ENCODE data around the gene HOXC10.
A peak's percentile ranks its signal among the peaks of the same experiment; 100 is the strongest.

The HOXC10 gene

DNA sequence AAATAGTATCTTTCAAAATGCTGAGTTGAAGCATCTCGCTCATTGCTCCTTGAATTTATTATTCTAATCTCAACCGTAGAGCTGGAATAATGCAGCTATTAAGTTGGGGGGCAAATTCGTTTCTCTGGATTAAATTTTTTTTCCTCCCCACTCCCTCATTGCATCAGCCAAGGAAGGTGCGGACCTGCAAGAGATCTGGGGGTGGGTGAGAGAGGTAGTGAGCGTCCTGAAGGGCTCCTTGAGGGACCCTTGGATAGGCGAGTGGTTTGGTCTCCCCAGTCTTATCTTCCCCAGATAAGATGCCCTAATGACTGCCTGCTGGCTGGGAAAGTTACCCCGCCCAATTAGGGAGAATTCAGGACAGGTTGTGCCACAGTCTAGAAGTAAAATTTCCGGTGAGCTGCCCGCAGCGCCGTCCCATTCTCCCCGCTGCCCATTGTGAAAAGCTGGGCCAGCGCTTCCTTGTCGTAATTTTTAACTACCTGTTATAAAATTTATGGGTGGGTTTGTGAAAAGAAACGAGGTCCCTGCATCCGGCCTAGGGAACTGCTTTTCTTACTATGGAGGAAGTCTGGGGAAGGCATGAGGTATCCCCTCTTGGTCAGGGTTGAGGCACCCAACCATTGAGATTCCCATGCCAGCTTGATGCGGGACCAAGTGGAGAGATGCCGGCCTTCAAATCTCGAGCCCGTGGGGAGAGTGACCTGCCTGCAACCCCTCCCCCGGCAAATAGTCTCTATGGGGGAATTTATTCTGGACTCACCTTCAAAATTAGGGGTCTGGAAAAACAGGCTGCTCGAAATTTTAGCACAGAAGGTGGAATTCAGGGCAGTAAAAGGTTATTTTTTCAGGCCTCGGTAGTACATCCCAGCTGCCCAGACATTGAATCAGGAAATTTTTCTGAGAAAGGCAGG is 30.3 kb downstream of the HOXC10 start:
- DNase-seq (ENCODE audit: low read depth in 2 of 2, low spot score in 1 of 2), result no peak

DNA sequence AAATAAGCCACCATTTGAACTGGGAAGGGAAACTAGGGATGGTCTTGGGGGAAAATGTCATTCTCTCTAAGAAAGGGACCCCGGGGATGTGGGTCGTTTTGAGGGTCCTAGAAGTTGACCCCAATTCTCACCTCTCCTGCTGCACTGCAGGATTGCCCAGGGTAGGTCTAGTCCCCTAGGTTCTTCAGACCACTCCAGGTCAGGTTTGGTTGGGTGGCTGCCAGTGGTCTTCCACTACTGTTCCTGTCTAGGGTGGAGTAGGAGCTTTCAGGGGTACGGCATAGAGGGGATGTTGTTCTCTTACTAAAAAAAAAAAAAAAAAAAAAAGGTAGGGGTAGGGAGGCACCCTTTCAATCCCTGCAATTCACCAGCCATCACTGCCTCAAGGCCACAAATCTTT is 31.1 kb downstream of the HOXC10 start:
- DNase-seq (ENCODE audit: low read depth in 2 of 2, low spot score in 1 of 2), result no peak

DNA sequence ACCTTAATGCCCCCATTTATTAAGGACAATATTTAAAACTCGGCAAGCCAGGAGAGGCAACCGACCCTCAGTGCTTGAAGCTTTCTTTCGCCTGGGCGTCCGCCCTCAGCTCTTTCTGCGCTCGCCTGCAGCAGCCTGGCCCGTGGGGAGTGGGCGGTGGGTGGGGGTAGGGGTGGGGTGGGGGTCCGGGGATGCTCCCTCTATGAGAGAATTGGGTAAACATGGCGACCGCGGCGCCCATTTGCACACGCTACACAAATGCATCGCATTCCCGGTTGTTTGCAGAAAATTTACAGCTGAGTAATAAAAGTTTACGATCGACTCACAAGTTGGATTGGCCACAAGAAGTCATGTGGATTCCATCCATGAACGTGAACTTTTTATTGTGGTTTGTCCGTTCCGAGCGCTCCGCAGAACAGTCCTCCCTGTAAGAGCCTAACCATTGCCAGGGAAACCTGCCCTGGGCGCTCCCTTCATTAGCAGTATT is 31.6 kb downstream of the HOXC10 start:
- DNase-seq (ENCODE audit: low read depth in 2 of 2, low spot score in 1 of 2), result no peak

DNA sequence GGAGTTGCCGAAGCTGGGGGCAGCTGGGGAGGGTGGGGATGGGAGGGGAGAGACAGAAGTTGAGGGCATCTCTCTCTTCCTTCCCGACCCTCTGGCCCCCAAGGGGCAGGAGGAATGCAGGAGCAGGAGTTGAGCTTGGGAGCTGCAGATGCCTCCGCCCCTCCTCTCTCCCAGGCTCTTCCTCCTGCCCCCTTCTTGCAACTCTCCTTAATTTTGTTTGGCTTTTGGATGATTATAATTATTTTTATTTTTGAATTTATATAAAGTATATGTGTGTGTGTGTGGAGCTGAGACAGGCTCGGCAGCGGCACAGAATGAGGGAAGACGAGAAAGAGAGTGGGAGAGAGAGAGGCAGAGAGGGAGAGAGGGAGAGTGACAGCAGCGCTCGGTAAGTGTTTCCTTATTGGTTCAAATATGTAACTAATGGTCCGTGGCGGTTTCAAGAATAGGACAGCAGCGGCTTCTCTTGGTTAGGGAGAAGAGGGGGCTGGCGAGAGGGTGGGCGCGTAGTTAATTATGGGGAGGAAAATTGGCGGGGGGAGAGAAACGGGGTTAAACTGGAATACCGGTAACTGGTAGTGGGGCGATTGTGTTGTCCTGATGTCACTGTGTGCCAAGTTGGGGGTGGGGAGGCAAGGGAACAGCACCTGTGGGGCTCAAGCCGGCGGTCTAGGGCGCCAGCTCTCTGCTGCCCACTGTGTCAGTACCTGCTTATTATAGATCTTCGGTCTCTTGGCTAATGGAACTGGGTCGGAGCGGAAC is 32.3 kb downstream of the HOXC10 start:
- no peak for DNase-seq (ENCODE audit: low read depth in 2 of 2, low spot score in 1 of 2)

DNA sequence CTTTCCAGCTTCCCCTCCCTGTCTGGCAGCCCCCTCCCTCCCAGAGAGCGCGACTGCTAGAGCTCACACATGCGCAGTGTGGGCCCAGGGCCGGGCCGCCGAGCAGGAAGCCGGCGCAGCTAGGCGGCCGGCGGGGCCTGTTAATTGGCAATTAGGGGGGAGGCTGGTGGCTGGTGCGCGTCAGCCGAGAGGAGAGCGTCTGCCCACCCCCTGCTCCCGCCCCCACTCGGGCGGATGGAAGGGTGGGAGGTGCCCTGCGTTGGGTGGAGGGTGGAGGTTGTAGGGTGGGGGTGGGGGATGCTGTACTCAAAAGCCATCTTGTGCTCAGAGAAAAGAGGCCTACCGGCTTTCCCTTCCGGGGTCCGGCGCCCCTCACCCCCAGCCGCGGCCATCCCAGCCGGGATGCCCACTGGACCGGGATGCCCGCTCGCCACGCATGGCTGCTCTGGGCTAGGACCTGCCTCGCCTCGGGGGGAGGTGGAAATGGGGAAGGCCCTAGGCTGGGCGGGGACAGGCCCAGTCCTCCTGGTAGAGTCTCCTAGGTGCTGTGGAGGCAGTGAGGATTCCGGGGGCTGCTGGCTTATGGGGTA is 33.0 kb downstream of the HOXC10 start:
- peak; percentile 40 to 59 for DNase-seq (ENCODE audit: low read depth in 2 of 2, low spot score in 1 of 2)

DNA sequence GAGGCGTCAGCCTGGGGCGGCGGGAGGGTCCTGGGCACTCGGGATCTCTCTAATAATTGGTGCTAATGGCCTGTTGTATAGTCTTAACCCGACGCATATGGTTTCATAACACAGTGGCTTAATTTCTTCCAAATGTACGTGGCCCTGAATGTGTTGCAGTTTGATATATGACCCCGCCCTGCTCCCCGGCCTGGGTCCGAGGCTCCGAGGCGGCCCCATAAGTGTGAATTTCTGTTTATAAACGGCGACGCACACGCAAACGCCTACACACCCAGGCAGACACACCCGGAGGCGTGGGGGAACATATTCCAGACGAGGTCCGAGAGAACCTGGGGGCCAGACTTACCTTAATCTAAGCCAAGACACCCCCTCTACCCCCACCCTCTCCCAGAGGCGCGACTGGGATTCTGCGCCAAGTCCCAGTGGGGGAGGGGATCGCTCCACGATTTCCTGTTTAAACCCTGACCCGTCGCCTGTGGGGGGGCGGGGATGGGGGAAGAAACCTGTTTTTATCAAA is 33.6 kb downstream of the HOXC10 start:
- DNase-seq (ENCODE audit: low read depth in 2 of 2, low spot score in 1 of 2), result no peak

DNA sequence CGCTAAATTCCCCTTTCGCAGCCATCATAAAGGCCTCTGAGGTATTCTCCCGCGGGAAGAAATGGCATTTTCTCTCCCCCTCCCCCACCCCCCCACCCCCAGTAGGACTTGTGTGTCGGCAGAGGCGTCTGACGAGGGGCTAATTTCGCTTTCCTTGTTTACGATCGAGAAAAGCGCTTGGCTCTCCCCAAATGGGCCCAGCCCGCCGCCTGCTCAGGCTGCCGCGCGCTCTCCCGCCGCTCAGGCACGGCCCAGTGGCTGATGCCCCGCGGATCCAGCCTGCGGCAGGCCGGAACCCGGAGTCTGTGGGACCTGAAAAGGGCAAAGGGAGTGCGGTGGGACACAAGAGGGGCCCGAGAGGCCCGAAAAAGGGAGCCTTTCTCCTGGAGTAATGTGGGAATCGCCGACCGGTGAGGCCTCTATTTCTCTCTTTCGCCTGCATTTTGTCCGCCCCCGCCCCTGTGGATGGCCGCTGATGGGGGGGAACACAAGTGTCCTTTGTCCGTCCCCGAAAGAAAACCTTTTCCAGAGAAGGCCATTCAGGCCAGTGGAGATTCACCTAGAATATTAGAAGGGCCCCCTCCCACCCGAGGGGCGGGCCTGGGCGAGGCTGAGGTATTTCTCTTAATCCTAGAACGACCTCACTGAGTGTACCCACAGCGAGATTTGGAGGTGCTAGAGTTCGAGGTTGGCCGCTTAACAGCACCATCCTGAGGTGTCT is 34.3 kb downstream of the HOXC10 start:
- DNase-seq (ENCODE audit: low read depth in 2 of 2, low spot score in 1 of 2), result no peak

DNA sequence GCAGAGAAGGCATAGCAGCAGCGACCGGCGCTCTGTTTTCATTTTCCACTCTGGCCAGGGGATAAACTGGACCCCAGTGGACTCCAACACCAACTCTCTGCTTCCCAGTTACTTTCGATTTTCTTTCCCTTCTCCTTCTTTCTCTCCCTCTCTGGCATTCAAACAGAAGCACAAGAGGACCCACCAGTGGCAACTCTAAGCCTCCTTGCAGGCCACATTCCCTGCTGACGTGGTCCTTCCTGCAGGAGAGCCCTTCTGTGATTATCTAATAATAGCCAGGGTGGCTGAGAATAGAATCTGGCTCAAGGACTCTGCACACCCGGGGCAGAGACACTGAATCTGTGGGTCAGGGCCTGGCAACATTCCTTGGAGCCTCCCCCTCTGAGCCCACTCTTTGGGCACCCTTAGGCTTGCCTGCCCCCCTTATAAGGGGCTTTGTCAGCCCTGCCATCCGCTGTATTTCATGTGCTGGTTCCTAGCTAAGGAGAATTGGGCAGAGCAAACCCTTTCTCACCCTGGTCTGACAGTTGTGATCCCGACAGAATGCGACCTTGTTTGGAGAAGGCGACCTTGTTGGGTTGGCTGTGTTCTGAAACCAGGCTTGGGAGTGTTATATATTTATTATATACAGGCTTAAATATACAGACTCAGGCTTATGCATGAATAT is 35.1 kb downstream of the HOXC10 start:
- DNase-seq (ENCODE audit: low read depth in 2 of 2, low spot score in 1 of 2), result no peak

DNA sequence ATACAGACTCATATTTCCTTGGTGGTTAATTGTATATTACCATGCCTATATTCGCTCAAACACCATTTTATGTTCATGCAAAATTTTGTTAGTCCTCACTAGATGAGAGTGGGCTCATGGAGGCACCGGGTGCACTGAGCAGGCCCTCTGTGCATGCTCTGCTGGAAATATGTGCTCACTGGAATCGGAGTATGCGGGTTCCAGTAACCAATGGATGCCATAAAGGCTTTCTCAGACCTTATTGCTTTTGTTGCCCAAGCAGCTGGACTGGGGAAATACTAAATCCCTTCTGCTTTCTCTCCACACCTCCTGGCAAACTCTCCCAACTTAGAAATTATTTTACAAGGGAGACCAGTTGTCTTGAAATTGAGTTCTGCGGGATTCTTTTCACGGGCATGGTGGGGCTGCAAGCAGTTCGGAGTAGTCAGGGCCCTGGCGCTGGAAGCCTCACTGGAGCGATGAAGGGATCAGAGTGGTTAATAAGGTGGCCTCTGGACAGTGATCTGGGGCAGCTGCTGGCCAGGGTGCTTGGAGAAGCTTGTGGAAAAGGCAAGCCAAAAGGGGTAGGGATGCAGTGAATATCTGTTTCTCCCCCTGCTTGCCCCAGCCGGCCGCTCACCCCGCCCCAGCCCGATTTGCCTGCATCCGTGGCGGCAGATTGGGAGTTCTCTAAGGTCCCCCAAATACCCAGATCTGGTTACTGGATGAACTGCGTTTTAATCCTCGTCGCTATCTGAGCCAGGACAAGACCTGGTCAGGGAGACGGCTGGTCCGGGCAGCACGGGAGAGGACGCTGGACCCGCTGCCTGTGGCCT is 35.9 kb downstream of the HOXC10 start:
- no peak for DNase-seq (ENCODE audit: low read depth in 2 of 2, low spot score in 1 of 2)

DNA sequence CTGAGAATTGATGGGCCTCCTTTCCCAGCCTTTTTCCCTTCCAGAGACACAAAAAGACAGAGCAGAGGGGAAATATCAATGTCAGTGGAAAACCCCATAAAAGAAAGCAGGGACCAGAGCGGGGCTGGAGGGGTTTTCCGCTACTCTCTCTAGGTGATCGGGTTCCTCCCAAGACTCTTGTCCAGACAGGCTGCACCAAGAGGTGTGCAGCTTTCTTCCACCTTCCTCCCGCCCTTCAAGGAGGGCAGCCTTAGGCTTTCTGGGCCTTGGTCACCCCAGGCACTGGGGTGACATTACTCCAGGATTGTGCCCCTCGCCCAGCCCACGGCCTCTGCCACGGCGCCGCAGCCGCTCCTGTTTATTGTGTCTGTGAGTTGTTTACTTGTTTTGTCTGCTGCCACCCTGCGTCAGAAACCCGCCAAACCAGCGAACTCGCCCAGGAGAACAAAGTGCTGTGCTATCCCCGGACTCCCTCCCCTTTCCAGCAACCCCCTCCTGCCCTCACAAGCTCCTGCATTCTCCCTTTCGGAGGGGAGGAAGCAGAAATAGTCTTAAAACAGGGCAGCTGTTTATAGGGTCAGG is 36.6 kb downstream of the HOXC10 start:
- DNase-seq (ENCODE audit: low read depth in 2 of 2, low spot score in 1 of 2), result no peak

DNA sequence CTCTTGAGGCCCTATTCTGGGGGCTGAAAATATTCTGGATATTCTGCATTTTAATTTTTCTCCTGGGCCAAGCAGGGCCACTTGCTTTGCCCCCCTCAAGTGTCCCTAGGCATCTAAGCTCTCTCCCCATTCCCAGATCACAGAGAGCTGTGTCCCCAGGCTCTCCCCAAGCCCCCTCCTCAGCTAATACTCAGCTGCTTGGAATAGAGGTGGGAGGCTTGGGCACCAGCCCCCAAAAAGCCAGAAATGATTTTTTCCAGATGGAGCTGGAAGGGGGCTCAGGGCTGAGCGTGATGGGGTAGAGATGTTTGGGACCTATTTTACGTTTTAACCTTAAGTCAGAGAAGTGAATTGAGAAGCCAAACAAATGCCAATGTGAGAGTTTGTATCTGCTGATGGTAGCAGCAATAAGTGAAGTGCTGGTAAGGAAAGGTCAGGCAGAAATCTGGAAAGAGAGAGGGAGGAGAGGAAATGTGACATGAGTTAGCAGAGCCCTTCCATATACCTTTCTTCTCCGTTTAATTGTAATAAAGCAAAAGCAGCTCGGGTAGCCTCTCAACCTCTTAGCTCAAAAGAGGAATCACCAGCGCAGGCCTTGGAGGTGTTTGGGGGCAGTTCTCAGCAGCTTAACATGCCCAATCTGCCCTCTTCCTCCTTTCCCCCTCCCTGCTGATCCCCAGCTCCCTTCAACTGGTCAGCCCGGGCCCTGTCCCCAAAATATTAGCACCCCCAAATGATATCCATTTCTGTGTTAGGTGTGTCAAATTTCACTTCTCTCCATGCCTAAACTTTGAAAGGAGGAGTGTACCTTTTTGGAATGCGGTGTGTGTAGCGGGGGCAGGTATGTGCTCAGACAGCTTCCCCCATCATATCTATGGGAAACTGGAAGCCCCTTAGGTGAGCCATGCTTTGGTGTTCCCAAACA is 38.3 kb downstream of the HOXC10 start:
- DNase-seq (ENCODE audit: low read depth in 2 of 2, low spot score in 1 of 2), result no peak

DNA sequence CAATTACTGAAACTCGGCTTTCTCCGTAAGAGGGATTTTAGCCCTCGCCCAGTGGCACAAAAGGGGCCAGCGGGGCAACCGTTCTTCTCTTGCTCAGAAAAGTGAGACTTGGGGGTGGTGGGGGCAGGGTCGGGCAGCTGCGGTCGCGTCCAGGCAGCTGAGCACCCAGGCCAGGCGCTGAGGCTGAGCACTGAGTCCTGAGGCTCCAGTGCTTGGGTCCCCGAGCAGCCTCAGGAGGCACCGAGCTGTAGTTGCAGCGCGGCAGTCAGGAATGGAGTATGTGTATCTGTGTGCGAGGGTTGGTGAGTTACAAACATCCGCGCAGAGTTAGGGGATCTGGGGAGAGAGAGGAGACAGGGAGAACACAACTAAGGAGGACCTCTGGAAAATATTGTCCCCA is 39.2 kb downstream of the HOXC10 start:
- no peak for DNase-seq (ENCODE audit: low read depth in 2 of 2, low spot score in 1 of 2)

DNA sequence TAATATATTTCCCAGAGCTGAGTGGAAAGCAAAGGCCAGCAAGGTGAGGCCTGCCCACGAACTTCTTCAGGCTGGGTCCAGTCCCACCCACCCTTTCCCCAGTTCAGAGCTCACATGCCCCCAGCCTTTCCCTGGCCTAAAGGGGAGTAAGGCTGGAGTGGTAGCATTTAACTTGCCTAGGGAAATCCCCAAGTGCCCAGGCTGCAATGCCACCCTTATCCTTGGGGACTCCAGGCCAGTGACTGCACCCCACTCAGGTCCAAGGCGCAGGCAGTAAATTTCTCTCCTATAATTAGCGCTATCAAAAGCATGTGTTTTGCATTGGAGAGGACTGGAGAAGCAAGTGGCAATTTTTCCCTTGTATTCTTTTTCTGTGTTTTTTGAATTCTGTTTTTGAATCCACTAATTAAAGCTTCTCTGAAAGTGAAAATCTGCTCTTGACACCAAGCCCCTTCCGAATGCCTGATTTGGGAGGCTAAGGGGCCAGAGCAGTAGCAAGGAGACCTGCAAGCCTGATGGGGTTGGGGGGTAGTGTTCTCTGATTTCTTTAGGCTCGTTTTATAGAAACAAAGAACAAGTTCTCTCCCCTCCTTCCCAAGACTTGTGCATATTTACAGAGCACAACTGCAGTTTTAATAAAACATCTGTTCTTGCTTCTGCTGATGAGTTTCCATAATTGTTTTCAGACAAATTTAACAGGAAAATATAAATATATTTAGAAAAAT is 39.8 kb downstream of the HOXC10 start:
- no peak for DNase-seq (ENCODE audit: low read depth in 2 of 2, low spot score in 1 of 2)

DNA sequence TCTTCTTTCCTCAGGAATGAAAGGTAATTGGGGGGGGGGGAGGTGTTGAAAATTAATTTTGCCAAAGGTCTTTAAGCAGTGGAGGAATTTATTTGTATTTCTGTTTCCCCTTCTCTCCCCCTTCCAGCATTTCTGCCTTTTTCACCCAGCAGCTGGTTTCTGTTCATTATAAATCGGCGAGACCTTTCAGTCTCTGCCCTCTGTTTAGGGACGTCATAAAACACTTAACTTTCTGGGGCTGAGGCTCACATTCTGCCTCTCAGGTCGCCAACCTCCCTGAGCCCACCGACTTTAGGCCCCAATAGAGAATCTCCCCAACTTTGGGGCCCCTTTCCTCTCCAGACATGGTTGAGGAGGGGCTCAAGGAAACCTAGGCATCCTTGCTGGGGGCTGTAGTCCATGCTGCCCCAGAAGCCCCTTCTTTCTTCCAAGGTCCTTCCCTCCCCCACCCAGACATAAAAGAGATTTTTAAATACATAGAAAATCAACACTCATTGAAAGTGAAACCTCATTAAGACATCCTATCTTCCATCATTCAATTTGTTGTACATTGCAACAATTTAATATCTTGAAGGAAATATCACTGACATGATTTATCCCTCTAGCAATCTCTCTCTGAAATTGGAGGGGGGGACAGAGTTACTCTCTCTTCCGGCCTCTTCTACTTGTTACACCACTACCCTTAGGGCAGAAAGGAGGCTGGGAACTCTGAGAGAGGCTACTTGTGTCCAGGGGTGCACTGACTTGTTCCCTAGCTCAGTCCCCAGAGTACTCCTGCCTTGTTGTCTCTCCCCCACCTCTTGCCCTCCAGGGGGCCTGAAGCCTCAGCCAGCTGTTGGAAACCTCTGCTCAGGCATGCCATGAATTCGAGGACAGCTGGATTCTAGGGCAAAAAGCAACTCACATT is 40.8 kb downstream of the HOXC10 start:
- no peak for DNase-seq (ENCODE audit: low read depth in 2 of 2, low spot score in 1 of 2)

DNA sequence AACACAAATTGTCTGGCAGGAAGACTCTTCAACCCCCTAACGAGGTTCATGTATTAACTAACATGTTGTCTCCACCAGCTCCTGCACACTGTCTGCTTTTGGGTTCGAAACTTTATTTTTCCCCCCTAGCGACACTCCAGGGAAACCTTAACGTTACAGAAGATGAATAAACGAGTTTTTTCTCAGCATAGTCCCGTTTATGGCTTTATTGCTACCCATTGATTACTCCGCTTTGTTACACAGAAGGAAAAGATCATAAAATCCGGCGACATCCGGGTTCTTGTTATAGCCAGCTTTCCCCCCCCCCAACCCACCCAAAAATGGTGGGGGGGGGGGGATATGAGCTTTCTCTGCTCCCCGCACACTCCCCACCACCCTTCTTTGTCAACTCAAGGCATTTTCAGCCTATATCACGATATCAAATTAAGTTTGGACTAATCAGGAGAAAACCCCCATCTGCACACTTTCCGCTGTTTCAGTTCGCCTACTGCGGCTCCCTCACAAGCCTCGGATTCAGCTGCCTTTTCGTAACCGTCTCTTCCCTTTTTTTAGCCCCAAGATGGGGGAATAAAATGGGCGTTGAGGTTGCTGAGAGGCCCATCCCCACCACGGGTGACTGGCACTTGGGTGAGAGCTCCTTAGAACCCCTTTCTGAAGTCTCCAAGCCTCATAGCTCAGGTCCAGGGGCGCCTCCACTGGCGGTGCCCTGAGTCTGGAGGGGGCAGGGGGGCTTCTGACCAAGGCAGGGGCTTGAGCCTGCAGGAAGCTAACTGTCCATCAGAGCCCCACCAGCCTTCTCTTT is 41.9 kb downstream of the HOXC10 start:
- DNase-seq (ENCODE audit: low read depth in 2 of 2, low spot score in 1 of 2), result no peak

DNA sequence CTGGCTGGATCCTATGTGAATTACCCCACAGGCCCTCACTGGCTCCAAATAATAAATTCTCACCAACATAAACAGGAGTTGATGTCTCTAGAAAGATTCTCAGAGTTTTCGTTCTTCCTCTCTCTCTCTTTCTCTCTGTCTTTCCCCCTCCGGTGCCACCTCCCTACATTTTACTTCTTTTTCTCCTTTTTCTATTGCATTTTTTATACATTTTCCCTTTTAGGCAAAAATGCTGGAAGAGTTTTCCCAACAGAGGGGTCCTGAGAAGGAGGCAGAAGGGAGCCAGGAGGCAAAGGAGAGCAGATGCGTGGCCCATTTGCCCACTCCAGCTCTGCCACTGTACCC is 42.5 kb downstream of the HOXC10 start:
- no peak for DNase-seq (ENCODE audit: low read depth in 2 of 2, low spot score in 1 of 2)
